ENCODE measurements around the gene POC1A. TPM values are rescaled to one million over a fixed set of nuclear protein-coding genes. Genes with fewer than 3 reads are reported as not detected.
"Not testable (repeated sequence)": the region's sequence is repeated elsewhere in the genome, so short reads cannot be mapped to it uniquely, and the experiment has no call there.

The POC1A gene
- total RNA-seq, 1 donor: 1.8 TPM

DNA sequence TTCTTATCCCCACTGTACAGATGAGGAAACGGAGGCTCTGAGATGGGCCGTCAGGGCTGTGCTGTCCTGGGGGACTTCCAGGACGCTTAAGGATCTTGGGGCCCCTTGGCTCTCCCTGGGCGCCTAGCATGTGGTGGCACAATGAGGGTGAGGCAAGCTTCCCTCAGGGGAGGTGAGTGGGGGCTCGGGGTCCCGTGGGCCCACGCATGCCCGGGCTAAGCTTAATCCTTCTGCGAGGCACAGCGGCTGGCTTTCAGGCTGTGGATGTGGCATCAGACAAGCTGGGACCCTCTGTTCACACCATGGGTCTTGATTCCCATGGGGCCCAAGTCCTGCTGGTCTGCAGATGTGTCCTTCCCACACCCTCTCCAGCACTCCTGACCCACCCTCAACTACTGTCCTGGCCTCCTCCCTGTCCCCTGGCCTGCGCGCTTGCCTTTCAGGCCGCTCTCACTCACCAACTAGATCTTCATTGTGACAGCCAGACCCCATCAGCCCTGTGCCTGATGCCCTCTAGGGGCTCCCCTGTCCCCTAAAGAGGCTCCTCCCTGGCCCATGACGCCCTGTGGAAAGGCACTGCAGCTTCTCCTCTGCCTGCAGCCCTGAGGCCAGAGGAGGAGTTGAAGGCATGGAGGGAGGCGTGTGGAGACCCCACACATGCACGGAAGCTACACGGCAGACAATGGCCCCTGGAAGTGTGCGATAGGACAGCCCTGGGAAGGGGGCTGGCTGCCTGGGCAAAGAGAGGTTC, 109.2 kb downstream of the POC1A start:
- Histone ChIP-seq H3K36me3 (ENCODE audit: insufficient read depth, low read length) (peaks cover 18% of the 10 kb centered on the region), H3K4me2 (ENCODE audit: insufficient read depth, low read length) (no peak overlapping the region), H4K20me1 (ENCODE audit: insufficient read depth, low read length) (no peaks in the 10 kb centered on the region), H3K79me2 (ENCODE audit: insufficient read depth, low read length) (peaks cover 17% of the 10 kb centered on the region), H3K4me3 (ENCODE audit: insufficient read depth, low read length) (no peak overlapping the region), H2AFZ (ENCODE audit: low read length) (no peak overlapping the region), H3K9me3 (ENCODE audit: low read depth, low read length) (no peaks in the 10 kb centered on the region), H3K27me3 (ENCODE audit: insufficient read depth, low read length) (no peaks in the 10 kb centered on the region), H3K4me1 (ENCODE audit: insufficient read depth, low read length) (peaks cover 27% of the 10 kb centered on the region), H3K27ac (ENCODE audit: low read depth, low read length) (peak overlapping the region; percentile 84)
- TF ChIP-seq, protein P1, sequence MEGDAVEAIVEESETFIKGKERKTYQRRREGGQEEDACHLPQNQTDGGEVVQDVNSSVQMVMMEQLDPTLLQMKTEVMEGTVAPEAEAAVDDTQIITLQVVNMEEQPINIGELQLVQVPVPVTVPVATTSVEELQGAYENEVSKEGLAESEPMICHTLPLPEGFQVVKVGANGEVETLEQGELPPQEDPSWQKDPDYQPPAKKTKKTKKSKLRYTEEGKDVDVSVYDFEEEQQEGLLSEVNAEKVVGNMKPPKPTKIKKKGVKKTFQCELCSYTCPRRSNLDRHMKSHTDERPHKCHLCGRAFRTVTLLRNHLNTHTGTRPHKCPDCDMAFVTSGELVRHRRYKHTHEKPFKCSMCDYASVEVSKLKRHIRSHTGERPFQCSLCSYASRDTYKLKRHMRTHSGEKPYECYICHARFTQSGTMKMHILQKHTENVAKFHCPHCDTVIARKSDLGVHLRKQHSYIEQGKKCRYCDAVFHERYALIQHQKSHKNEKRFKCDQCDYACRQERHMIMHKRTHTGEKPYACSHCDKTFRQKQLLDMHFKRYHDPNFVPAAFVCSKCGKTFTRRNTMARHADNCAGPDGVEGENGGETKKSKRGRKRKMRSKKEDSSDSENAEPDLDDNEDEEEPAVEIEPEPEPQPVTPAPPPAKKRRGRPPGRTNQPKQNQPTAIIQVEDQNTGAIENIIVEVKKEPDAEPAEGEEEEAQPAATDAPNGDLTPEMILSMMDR (IDR thresholded peaks at IDR 0.05; ENCODE audit: extremely low read depth, low read depth, low read length): no peak
- DNase-seq (ENCODE audit: insufficient read length, low spot score, missing footprints): no peak

DNA sequence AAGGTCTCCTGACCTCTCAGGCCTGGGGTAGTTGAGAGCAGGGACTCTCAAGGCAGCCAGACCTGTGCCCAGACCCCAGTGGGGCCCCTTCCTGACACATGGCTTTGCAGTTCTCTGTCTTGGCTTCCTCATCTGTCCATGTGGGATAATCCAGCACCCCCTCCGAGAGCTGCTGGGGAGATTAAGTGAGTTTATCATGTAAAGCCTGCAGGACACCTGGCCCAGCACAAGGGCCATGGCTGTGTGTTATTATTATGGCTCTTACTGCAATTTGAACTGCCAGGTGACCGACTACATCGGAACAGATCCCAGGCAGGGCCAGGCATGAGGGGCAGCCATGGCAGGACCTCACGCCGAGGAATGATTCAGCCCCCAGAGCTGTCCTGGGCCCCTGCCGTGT, 110.5 kb downstream of the POC1A start:
- TF ChIP-seq, protein P1 (IDR thresholded peaks at IDR 0.05; ENCODE audit: extremely low read depth, low read depth, low read length): no peak
- no peaks in the 10 kb centered on the region for H3K9me3 ChIP-seq (ENCODE audit: low read depth, low read length)
- no peaks in the 10 kb centered on the region for H3K27me3 ChIP-seq (ENCODE audit: insufficient read depth, low read length)
- peaks cover 7% of the 10 kb centered on the region for H3K79me2 ChIP-seq (ENCODE audit: insufficient read depth, low read length)
- no peak overlapping the region for H3K4me2 ChIP-seq (ENCODE audit: insufficient read depth, low read length)
- H3K4me3 ChIP-seq (ENCODE audit: insufficient read depth, low read length): no peak overlapping the region
- H2AFZ ChIP-seq (ENCODE audit: low read length): no peak overlapping the region
- H3K4me1 ChIP-seq (ENCODE audit: insufficient read depth, low read length): peaks cover 27% of the 10 kb centered on the region
- H4K20me1 ChIP-seq (ENCODE audit: insufficient read depth, low read length): no peaks in the 10 kb centered on the region
- H3K36me3 ChIP-seq (ENCODE audit: insufficient read depth, low read length): peaks cover 5% of the 10 kb centered on the region
- H3K27ac ChIP-seq (ENCODE audit: low read depth, low read length): no peak overlapping the region
- no peak for DNase-seq (ENCODE audit: insufficient read length, low spot score, missing footprints)

DNA sequence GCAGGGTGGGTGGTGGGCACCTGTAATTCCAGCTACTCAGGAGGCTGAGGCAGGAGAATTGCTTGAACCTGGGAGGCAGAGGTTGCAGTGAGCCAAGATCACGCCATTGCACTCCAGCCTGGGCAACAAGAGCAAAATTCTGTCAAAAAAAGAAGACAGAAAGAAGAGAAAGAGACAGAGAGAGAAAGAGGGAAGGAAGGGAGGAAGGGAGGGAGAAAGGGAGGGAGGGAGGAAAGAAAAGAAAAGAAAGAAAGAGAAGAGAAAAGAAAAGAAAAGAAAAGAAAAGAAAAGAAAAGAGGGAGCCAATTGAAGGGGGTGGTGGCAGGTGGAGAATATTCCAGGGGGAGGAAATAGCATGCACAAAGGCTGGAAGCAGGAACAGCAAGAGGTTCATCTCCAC, 111.2 kb downstream of the POC1A start:
- H3K27ac ChIP-seq (ENCODE audit: low read depth, low read length); H2AFZ ChIP-seq (ENCODE audit: low read length); H3K27me3 ChIP-seq (ENCODE audit: insufficient read depth, low read length); H3K79me2 ChIP-seq (ENCODE audit: insufficient read depth, low read length); H3K9me3 ChIP-seq (ENCODE audit: low read depth, low read length); H3K4me2 ChIP-seq (ENCODE audit: insufficient read depth, low read length); DNase-seq (ENCODE audit: insufficient read length, low spot score, missing footprints); H4K20me1 ChIP-seq (ENCODE audit: insufficient read depth, low read length); H3K4me3 ChIP-seq (ENCODE audit: insufficient read depth, low read length); H3K36me3 ChIP-seq (ENCODE audit: insufficient read depth, low read length): not testable (repeated sequence)
- peaks cover 27% of the 10 kb centered on the region for H3K4me1 ChIP-seq (ENCODE audit: insufficient read depth, low read length)

DNA sequence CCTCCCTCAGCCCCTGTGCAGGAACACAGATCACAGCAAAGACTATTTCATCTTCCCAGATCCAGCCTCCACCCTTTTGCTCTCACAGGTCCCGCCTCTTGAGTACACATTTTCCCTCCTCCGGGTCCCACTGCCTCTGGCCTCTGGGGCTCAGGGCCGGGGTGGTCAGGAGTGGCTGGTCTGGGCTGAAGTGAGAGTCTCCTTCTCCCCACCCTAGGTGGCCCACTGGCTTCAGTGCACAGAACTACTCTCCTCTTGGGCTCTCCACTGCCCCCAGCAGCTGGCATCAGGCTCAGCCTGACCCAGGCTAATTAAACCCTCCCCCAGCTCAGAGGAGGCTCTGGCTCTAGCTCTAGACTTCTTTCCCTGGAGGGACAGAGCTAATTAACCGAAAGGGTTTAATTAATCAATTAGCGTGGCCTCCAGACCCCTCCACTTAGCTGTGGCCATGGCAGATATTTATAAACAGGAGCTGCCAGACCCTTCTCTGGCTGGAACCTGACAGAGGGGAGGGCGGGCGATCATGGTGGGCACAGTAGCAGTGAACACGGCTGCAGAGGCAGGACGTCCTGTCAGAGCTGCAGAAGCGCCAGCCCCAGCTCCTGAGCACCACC, 113.0 kb downstream of the POC1A start:
- H3K9me3 ChIP-seq (ENCODE audit: low read depth, low read length): no peaks in the 10 kb centered on the region
- DNase-seq (ENCODE audit: insufficient read length, low spot score, missing footprints): no peak
- H3K4me1 ChIP-seq (ENCODE audit: insufficient read depth, low read length): peaks cover 10% of the 10 kb centered on the region
- no peak overlapping the region for H3K27ac ChIP-seq (ENCODE audit: low read depth, low read length)
- peak overlapping the region; percentile 35 for H2AFZ ChIP-seq (ENCODE audit: low read length)
- H3K79me2 ChIP-seq (ENCODE audit: insufficient read depth, low read length): no peaks in the 10 kb centered on the region
- no peaks in the 10 kb centered on the region for H3K36me3 ChIP-seq (ENCODE audit: insufficient read depth, low read length)
- H3K4me3 ChIP-seq (ENCODE audit: insufficient read depth, low read length): no peak overlapping the region
- H3K27me3 ChIP-seq (ENCODE audit: insufficient read depth, low read length): no peaks in the 10 kb centered on the region
- H3K4me2 ChIP-seq (ENCODE audit: insufficient read depth, low read length): no peak overlapping the region
- H4K20me1 ChIP-seq (ENCODE audit: insufficient read depth, low read length): no peaks in the 10 kb centered on the region
- TF ChIP-seq, protein P1 (IDR thresholded peaks at IDR 0.05; ENCODE audit: extremely low read depth, low read depth, low read length): peak; percentile 38
